Testis (tissue), 3 donors: ENCODE data around the gene EML4. TPM values are rescaled to one million over a fixed set of nuclear protein-coding genes. Genes with fewer than 3 reads are reported as not detected.
"Not testable (repeated sequence)": the region's sequence is repeated elsewhere in the genome, so short reads cannot be mapped to it uniquely, and the experiment has no call there.

Experiments
- DNase-seq: peaks from one replicate; pipeline ENCODE4 v3.0.0-alpha.2; 2019
- H3K27ac ChIP-seq, 2 donors: fragments of 200-600 bp; sonication (generic); one replicate each; pipeline ENCODE4 v1.5.1; 2019
- H3K27me3 ChIP-seq: fragments of 200-600 bp; sonication (generic); one replicate; pipeline ENCODE4 v1.5.1; 2019
- H3K36me3 ChIP-seq: fragments of 200-600 bp; sonication (generic); one replicate; pipeline ENCODE4 v1.5.1; 2017; ENCODE audit warnings: low read depth; ENCODE audit errors: missing control alignments
- H3K4me1 ChIP-seq: fragments of 200-600 bp; sonication (generic); one replicate; pipeline ENCODE4 v1.5.1; 2019
- H3K4me3 ChIP-seq, 2 donors: fragments of 200-600 bp; sonication (generic); one replicate each; pipeline ENCODE4 v1.5.1; 2017 to 2019
- H3K9me3 ChIP-seq: fragments of 200-600 bp; sonication (generic); one replicate; pipeline ENCODE4 v1.5.1; 2017
- POLR2A ChIP-seq: fragments of 450-650 bp; IDR thresholded peaks from one replicate; pipeline ENCODE4 v1.6.1; 2017; ENCODE audit warnings: antibody characterized with exemption, mild to moderate bottlenecking, moderate library complexity
- WGBS, 2 donors: methylation state at CpG; one replicate each; pipeline ENCODE4 v1.1.5; 2018; 5-methylcytosine and 5-hydroxymethylcytosine counted together
- intact Hi-C: fragments of 100-400 bp; cut with DNase I; formaldehyde crosslinking; loops from one replicate; pipeline ENCODE4 v1.15.1; 2023; ENCODE audit warnings: low total_unique reads
- polyA plus RNA-seq: library from polyadenylated mRNA; stranded (reverse); fragments of 350-450 nt; fragmentation: Illumina TruSeq; extraction: RNeasy Lipid Tissue Mini Kit (QIAGEN cat#74804); gene quantifications from one replicate; pipeline ENCODE4 v1.2.3, GENCODE V29; 2014; ENCODE audit warnings: low read depth, low replicate concordance; ENCODE audit not compliant: insufficient read depth
- total RNA-seq, 2 donors: library from RNA; depleted of rRNA; stranded (reverse); fragments of >200 nt; gene quantifications; one replicate each; pipeline ENCODE4 v1.2.3, GENCODE V29; 2016
- TF ChIP-seq, protein P1 (sequence below), 3 experiments: fragments of 450-650 bp in 2 of 3; fragments of 200-600 bp in 1 of 3; sonication (generic) in 1 of 3; IDR thresholded peaks; one replicate each; pipeline ENCODE4 v1.5.1; 2016 to 2019; ENCODE audit warnings: antibody characterized with exemption in 3 of 3, mild to moderate bottlenecking in 2 of 3, moderate library complexity in 1 of 3

The EML4 gene
- total and polyA plus RNA-seq, 3 donors from 2014 or later, result 49.0 to 71.0 (median 67.1) TPM

DNA sequence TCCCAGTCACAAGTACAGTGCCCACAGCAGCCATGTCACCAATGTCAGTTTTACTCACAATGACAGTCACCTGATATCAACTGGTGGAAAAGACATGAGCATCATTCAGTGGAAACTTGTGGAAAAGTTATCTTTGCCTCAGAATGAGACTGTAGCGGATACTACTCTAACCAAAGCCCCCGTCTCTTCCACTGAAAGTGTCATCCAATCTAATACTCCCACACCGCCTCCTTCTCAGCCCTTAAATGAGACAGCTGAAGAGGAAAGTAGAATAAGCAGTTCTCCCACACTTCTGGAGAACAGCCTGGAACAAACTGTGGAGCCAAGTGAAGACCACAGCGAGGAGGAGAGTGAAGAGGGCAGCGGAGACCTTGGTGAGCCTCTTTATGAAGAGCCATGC lies 160.6 kb downstream of the EML4 start:
- no peak for DNase-seq
- TF ChIP-seq, protein P1, sequence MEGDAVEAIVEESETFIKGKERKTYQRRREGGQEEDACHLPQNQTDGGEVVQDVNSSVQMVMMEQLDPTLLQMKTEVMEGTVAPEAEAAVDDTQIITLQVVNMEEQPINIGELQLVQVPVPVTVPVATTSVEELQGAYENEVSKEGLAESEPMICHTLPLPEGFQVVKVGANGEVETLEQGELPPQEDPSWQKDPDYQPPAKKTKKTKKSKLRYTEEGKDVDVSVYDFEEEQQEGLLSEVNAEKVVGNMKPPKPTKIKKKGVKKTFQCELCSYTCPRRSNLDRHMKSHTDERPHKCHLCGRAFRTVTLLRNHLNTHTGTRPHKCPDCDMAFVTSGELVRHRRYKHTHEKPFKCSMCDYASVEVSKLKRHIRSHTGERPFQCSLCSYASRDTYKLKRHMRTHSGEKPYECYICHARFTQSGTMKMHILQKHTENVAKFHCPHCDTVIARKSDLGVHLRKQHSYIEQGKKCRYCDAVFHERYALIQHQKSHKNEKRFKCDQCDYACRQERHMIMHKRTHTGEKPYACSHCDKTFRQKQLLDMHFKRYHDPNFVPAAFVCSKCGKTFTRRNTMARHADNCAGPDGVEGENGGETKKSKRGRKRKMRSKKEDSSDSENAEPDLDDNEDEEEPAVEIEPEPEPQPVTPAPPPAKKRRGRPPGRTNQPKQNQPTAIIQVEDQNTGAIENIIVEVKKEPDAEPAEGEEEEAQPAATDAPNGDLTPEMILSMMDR (IDR thresholded peaks at IDR 0.05), result no peak
- TF ChIP-seq POLR2A, result no peak
- WGBS, 2 donors, result 59 to 70% methylated on average over 4 to 5 of the region's 5 CpGs
- Histone ChIP-seq H3K36me3 (no peaks in the 10 kb centered on the region), H3K27ac (peak overlapping the region; percentile 59 to 82), H3K4me3 (no peak overlapping the region), H3K4me1 (peaks cover 10% of the 10 kb centered on the region), H3K9me3 (no peaks in the 10 kb centered on the region), H3K27me3 (no peaks in the 10 kb centered on the region)
- intact Hi-C loops, result no loop called here

DNA sequence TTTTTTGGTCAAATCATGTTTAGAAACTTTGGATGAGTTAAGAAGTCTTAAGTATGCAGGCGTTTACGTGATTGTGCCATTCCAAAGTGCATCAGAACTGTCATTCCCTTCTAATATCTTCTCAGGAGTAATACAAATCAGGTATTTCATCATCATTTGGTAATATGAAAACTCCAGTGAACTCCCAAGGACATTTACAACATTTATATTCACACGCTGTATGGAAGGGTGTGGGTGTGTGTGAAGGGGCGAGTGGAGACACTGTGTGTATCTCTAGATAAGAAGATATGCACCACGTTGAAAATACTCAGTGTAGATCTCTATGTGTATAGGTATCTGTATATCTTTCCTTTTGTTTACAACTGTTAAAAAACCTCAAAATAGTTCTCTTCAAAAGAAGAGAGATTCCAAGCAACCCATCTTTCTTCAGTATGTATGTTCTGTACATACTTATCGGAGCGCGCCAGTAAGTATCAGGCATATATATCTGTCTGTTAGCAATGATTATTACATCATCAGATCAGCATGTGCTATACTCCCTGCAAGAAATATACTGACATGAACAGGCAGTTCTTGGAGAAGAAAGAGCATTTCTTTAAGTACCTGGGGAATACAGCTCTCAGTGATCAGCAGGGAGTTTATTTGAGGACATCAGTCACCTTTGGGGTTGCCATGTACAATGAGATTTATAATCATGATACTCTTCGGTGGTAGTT lies 162.6 kb downstream of the EML4 start:
- H3K9me3 ChIP-seq, result no peaks in the 10 kb centered on the region
- TF ChIP-seq POLR2A, result no peak
- TF ChIP-seq, protein P1 (IDR thresholded peaks at IDR 0.05), result no peak
- intact Hi-C loops, result no loop called here
- no peak overlapping the region for H3K4me3 ChIP-seq
- 79 to 81% methylated on average over 9 of the region's 9 CpGs for WGBS, 2 donors
- no peak for DNase-seq
- H3K36me3 ChIP-seq, result no peaks in the 10 kb centered on the region
- H3K27me3 ChIP-seq, result no peaks in the 10 kb centered on the region
- H3K4me1 ChIP-seq, result peaks cover 10% of the 10 kb centered on the region
- H3K27ac ChIP-seq, result no peak overlapping the region

DNA sequence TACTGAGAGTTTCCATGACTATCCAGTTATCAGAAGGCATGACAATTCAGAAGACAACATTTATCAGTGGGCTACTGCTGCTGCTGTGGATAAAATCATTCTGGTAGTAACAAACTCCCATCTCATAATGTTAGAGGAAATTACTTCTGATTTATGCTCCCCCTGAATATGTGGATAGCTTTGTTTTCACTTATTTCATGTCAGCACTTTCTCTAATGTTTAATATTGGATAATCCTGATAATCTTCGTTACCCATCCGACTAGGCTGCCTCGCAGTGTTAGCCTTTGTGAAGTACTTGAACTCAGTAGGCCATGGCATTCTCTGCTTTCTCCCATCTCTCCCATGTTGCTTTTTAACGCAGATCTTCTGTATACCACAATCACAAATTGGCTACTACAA lies 163.4 kb downstream of the EML4 start:
- 94 to 95% methylated on average over 4 of the region's 4 CpGs for WGBS, 2 donors
- TF ChIP-seq, protein P1 (IDR thresholded peaks at IDR 0.05), result no peak
- TF ChIP-seq POLR2A, result no peak
- Histone ChIP-seq H3K9me3 (no peaks in the 10 kb centered on the region), H3K27me3 (no peaks in the 10 kb centered on the region), H3K36me3 (no peaks in the 10 kb centered on the region), H3K4me1 (peaks cover 10% of the 10 kb centered on the region), H3K4me3 (no peak overlapping the region), H3K27ac (no peak overlapping the region)
- no peak for DNase-seq
- intact Hi-C loops, result no loop called here

DNA sequence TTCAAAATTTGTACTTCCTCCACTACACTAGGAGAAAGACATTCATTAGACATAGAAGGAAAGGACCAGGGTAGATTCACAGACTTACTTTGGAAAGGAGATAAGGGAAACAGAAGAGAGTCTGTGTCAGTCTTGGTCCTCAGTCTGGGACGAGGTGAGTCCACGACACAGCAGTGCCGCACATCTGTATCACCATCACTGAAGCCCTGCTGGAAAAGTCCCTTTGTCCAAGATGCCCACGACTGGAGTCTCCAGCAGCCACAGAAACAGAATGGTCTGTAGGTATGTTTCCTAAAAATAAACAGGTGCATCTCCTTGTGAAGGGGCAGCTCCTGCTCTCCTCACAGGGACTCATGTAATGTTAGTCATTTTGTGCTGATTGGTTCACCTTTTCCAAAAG lies 164.4 kb downstream of the EML4 start:
- peaks cover 10% of the 10 kb centered on the region for H3K4me1 ChIP-seq
- intact Hi-C loops, result no loop called here
- H3K27me3 ChIP-seq, result no peaks in the 10 kb centered on the region
- DNase-seq, result no peak
- H3K9me3 ChIP-seq, result no peaks in the 10 kb centered on the region
- H3K4me3 ChIP-seq, result no peak overlapping the region
- H3K27ac ChIP-seq, result no peak overlapping the region
- no peaks in the 10 kb centered on the region for H3K36me3 ChIP-seq
- no peak for TF ChIP-seq POLR2A
- TF ChIP-seq, protein P1 (IDR thresholded peaks at IDR 0.05), result no peak
- 93 to 95% methylated on average over 4 of the region's 4 CpGs for WGBS, 2 donors

DNA sequence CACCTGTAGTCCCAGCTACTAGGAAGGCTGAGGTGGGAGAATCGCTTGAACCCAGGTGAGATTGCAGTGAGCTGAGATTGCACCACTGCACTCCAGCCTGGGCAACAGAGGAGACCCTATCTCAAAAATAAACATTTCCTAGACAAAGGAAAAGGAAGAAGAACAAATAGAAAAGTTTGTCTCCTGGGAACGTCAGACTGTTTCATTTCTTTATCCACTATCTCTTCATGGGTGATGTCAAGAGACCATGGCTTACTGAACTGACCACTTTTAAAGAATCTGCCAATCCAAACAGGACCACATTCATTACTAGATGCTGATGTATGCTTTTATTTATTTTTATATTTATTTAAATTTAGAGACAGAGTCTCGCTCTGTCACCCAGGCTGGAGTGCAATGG lies 165.1 kb downstream of the EML4 start:
- Histone ChIP-seq H3K27ac (no peak overlapping the region), H3K4me3 (no peak overlapping the region), H3K27me3 (no peaks in the 10 kb centered on the region), H3K36me3 (no peaks in the 10 kb centered on the region), H3K4me1 (peaks cover 10% of the 10 kb centered on the region), H3K9me3 (no peaks in the 10 kb centered on the region)
- WGBS, 2 donors, result 88 to 90% methylated on average over 3 of the region's 3 CpGs
- TF ChIP-seq POLR2A, result no peak
- TF ChIP-seq, protein P1 (IDR thresholded peaks at IDR 0.05), result no peak
- intact Hi-C loops, result no loop called here
- no peak for DNase-seq

DNA sequence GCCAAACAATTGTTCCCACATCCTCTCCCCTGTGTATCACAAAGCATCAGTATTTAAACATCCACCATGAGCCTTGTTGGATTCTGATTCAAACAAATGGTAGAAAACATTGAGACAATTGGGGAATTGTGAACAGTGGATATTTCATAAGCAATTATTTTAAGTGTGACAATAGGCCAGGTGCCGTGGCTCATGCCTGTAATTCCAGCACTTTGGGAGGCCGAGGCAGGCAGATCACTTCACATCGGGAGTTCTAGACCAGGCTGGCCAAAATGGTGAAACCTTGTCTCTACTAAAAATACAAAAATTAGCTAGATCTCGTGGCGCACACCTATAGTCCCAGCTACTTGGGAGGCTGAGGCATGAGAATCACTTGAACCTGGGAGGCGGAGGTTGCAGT lies 165.7 kb downstream of the EML4 start:
- DNase-seq, H3K4me3 ChIP-seq, H3K27ac ChIP-seq, H3K36me3 ChIP-seq, intact Hi-C loops, H3K27me3 ChIP-seq, H3K4me1 ChIP-seq, H3K9me3 ChIP-seq: not testable (repeated sequence)
- 94 to 97% methylated on average over 6 of the region's 6 CpGs for WGBS, 2 donors
